Activated B cell treated with CpG ODN at 0.5 μM for 24 hours (primary cell): ENCODE measurements around the gene TREML1. TPM values are rescaled to one million over a fixed set of nuclear protein-coding genes. Genes with fewer than 3 reads are reported as not detected.
"Not testable (repeated sequence)": the region's sequence is repeated elsewhere in the genome, so short reads cannot be mapped to it uniquely, and the experiment has no call there.

Experiments
- ATAC-seq: fragments of 200-7000 bp; cut with Tn5 transposase; one replicate; pipeline ENCODE4 v1.10.0; 2021; ENCODE audit warnings: low read depth, mild to moderate bottlenecking, moderate library complexity
- CTCF ChIA-PET: fragments of 350-600 bp; sonication (Branson Sonifier 250); formaldehyde crosslinking; loops from one replicate; lab custom pipeline; 2021; ENCODE audit warnings: antibody characterized with exemption; lab: Charles Lee
- POLR2A ChIA-PET: fragments of 350-600 bp; sonication (Branson Sonifier 250); formaldehyde crosslinking; loops from one replicate; lab custom pipeline; 2021; ENCODE audit warnings: antibody characterized with exemption; lab: Charles Lee
- DNase-seq: peaks from one replicate; pipeline ENCODE4 v3.0.0; 2022
- H3K27ac Mint-ChIP-seq: one replicate; pipeline ENCODE4 v1.8.0; 2020; ENCODE audit warnings: mixed read lengths
- H3K27me3 Mint-ChIP-seq: one replicate; pipeline ENCODE4 v1.8.0; 2021; ENCODE audit warnings: mixed read lengths
- H3K36me3 Mint-ChIP-seq: one replicate; pipeline ENCODE4 v1.8.0; 2021; ENCODE audit warnings: low read depth, mixed read lengths
- H3K4me1 Mint-ChIP-seq: one replicate; pipeline ENCODE4 v1.8.0; 2021; ENCODE audit warnings: mixed read lengths
- H3K4me3 Mint-ChIP-seq: one replicate; pipeline ENCODE4 v1.8.0; 2020; ENCODE audit warnings: mild to moderate bottlenecking, mixed read lengths
- H3K9me3 Mint-ChIP-seq: one replicate; pipeline ENCODE4 v1.8.0; 2020; ENCODE audit warnings: mixed read lengths
- CTCF ChIP-seq: fragments of 200-600 bp; IDR thresholded peaks from one replicate; pipeline ENCODE4 v1.8.0; 2022; ENCODE audit warnings: antibody characterized with exemption, mild to moderate bottlenecking
- intact Hi-C: fragments of 100-400 bp; cut with micrococcal nuclease; formaldehyde crosslinking; loops from one replicate; pipeline ENCODE4 v1.15.1; 2024
- total RNA-seq: library from RNA; stranded (reverse); gene quantifications from 2 replicates; pipeline ENCODE4 v1.2.3, GENCODE V29; 2022

TREML1 gene
- total RNA-seq, 1 donor from 2014 or later, result not detected

- intact Hi-C loops, result loop anchor here (1.0 kb wide), 1 partner anchor 127 kb away; no protein-coding TSS in a partner anchor
- Mint-ChIP-seq H3K27me3 (no peaks in the 10 kb centered on the region), H3K4me1 (peaks cover 64% of the 10 kb centered on the region), H3K9me3 (peaks cover 7% of the 10 kb centered on the region), H3K27ac (peak overlapping the region; percentile 41), H3K36me3 (peaks cover 54% of the 10 kb centered on the region), H3K4me3 (no peak overlapping the region)
- ATAC-seq, result peak; percentile 61
- DNase-seq, result no peak
- ChIA-PET POLR2A (interaction anchor here (0.8 to 1.1 kb wide), 2 partner anchors 9 to 10 kb away, joined by 3 read pairs; partner anchors contain the start of gene TREML2), CTCF (interaction anchor here (1.0 to 1.7 kb wide), 6 partner anchors 9 to 124 kb away, joined by 3 to 11 read pairs (median 4); partner anchors contain the start of gene TREML2)
- TF ChIP-seq CTCF, result no peak
Observed at GRCh38 chr6:41191569-41191968, 37.4 kb upstream of the TREML1 start.

GRCh38 chr6:41190791-41191190 is 36.6 kb upstream of the TREML1 start:
- ChIA-PET CTCF (interaction anchor here (0.6 to 1.5 kb wide), 2 partner anchors 17 to 124 kb away, joined by 3 read pairs; no protein-coding TSS in a partner anchor), POLR2A (no interaction called here)
- no peak overlapping the region for H3K27ac Mint-ChIP-seq
- peaks cover 64% of the 10 kb centered on the region for H3K4me1 Mint-ChIP-seq
- H3K36me3 Mint-ChIP-seq, result peaks cover 46% of the 10 kb centered on the region
- peaks cover 7% of the 10 kb centered on the region for H3K9me3 Mint-ChIP-seq
- DNase-seq (no peak), ATAC-seq (no peak)
- TF ChIP-seq CTCF, result no peak
- H3K27me3 Mint-ChIP-seq, result no peaks in the 10 kb centered on the region
- intact Hi-C loops, result loop anchor here (1.0 kb wide), 1 partner anchor 128 kb away; no protein-coding TSS in a partner anchor
- no peak overlapping the region for H3K4me3 Mint-ChIP-seq

GRCh38 chr6:41189967-41190366 is 35.8 kb upstream of the TREML1 start:
- H3K9me3 Mint-ChIP-seq, result peaks cover 7% of the 10 kb centered on the region
- CTCF ChIA-PET, result interaction anchor here (0.6 kb wide), 1 partner anchor 16 kb away, joined by 3 read pairs; no protein-coding TSS in a partner anchor
- H3K36me3 Mint-ChIP-seq, result peaks cover 40% of the 10 kb centered on the region
- TF ChIP-seq CTCF, result no peak
- ATAC-seq (no peak), DNase-seq (no peak)
- H3K27me3 Mint-ChIP-seq, result no peaks in the 10 kb centered on the region
- H3K4me1 Mint-ChIP-seq, result peaks cover 64% of the 10 kb centered on the region
- no peak overlapping the region for H3K27ac Mint-ChIP-seq
- intact Hi-C loops, result no loop called here
- POLR2A ChIA-PET, result interaction anchor here (1.1 to 1.9 kb wide), 2 partner anchors 9 to 11 kb away, joined by 3 to 5 read pairs; partner anchors contain the start of gene TREML2
- no peak overlapping the region for H3K4me3 Mint-ChIP-seq

GRCh38 chr6:41189046-41189445 is 34.9 kb upstream of the TREML1 start:
- H3K4me3 Mint-ChIP-seq, H3K27ac Mint-ChIP-seq, intact Hi-C loops, ATAC-seq, CTCF ChIA-PET, H3K27me3 Mint-ChIP-seq, DNase-seq, H3K9me3 Mint-ChIP-seq: not testable (repeated sequence)
- POLR2A ChIA-PET, result interaction anchor here (1.1 to 1.9 kb wide), 2 partner anchors 10 to 12 kb away, joined by 3 to 5 read pairs; partner anchors contain the start of gene TREML2
- peaks cover 62% of the 10 kb centered on the region for H3K4me1 Mint-ChIP-seq
- H3K36me3 Mint-ChIP-seq, result peaks cover 30% of the 10 kb centered on the region

- CTCF ChIA-PET, result interaction anchor here (0.6 to 1.6 kb wide), 2 partner anchors 11 to 599 kb away, joined by 3 to 5 read pairs; partner anchors contain the start of gene TOMM6
- POLR2A ChIA-PET, result interaction anchor here (1.7 to 1.9 kb wide), 2 partner anchors 12 to 13 kb away, joined by 5 read pairs; partner anchors contain the start of gene TREML2
- intact Hi-C loops, result no loop called here
- no peak for DNase-seq
- H3K27ac Mint-ChIP-seq, result peak overlapping the region; percentile 53
- no peaks in the 10 kb centered on the region for H3K27me3 Mint-ChIP-seq
- peaks cover 64% of the 10 kb centered on the region for H3K4me1 Mint-ChIP-seq
- H3K4me3 Mint-ChIP-seq, result no peak overlapping the region
- no peak for ATAC-seq
- H3K9me3 Mint-ChIP-seq, result peaks cover 7% of the 10 kb centered on the region
- TF ChIP-seq CTCF, result no peak
- H3K36me3 Mint-ChIP-seq, result peaks cover 26% of the 10 kb centered on the region
Observed at GRCh38 chr6:41187924-41188886, 34.1 kb upstream of the TREML1 start.
